Measurements from ENCODE around the gene TRAPPC4.

DNA sequence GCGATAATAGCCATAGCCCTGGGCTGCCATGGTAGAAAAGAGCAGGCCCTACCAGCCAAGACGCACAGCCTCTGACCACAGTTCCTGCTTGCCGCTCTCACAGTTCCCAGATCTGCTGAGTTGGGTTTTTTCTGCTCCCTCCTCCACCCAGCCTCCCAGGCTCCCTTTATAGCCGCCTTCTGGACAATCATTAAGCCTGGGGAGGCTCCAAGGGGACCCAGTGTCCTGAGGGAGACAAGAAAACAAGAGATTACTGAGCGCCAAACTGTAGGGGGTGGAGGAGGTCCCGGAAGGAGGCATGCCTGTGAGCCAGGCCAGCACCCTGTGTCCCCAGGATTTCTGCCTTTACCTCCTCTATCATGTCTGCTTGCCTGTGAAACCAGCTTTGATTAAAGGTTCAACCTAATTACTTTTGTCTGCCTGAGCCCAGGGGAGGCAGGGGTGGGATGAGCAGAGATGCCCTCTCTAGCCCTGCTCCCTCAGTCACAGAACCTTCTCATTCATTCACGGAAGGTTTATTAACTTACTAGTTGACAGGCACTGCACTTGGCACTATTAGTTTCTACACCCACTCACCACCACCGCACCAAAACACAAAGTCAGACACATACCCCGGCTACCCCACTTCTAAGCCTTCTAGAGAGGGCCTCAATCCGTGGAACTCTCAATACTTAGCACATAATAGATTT lies 10.9 kb downstream of the TRAPPC4 start:
- TF ChIP-seq, protein P1, sequence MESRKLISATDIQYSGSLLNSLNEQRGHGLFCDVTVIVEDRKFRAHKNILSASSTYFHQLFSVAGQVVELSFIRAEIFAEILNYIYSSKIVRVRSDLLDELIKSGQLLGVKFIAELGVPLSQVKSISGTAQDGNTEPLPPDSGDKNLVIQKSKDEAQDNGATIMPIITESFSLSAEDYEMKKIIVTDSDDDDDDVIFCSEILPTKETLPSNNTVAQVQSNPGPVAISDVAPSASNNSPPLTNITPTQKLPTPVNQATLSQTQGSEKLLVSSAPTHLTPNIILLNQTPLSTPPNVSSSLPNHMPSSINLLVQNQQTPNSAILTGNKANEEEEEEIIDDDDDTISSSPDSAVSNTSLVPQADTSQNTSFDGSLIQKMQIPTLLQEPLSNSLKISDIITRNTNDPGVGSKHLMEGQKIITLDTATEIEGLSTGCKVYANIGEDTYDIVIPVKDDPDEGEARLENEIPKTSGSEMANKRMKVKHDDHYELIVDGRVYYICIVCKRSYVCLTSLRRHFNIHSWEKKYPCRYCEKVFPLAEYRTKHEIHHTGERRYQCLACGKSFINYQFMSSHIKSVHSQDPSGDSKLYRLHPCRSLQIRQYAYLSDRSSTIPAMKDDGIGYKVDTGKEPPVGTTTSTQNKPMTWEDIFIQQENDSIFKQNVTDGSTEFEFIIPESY (IDR thresholded peaks at IDR 0.05; ENCODE audit: borderline replicate concordance, low read depth): no peak
- TF ChIP-seq CTCF (IDR thresholded peaks at IDR 0.05) (no peak), TCF12 (IDR thresholded peaks at IDR 0.05) (no peak), EP300 (IDR thresholded peaks at IDR 0.05; ENCODE audit: borderline replicate concordance in 1 of 2, low read depth in 1 of 2, low read length in 1 of 2) (no peak), SMC3 (IDR thresholded peaks at IDR 0.05; ENCODE audit: low read depth, low read length) (no peak), RAD21 (IDR thresholded peaks at IDR 0.05; ENCODE audit: low read length) (no peak), TAF1 (IDR thresholded peaks at IDR 0.05; ENCODE audit: borderline replicate concordance, low read depth, low read length) (no peak), MXI1 (IDR thresholded peaks at IDR 0.05; ENCODE audit: low read depth, low read length) (no peak), POLR2AphosphoS5 (IDR thresholded peaks at IDR 0.05; ENCODE audit: low read depth, low read length) (no peak), JUND (IDR thresholded peaks at IDR 0.05) (no peak), NFIC (IDR thresholded peaks at IDR 0.05; ENCODE audit: borderline replicate concordance) (no peak)
- TF ChIP-seq, protein P2, sequence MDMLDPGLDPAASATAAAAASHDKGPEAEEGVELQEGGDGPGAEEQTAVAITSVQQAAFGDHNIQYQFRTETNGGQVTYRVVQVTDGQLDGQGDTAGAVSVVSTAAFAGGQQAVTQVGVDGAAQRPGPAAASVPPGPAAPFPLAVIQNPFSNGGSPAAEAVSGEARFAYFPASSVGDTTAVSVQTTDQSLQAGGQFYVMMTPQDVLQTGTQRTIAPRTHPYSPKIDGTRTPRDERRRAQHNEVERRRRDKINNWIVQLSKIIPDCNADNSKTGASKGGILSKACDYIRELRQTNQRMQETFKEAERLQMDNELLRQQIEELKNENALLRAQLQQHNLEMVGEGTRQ (IDR thresholded peaks at IDR 0.05; ENCODE audit: borderline replicate concordance, low read depth, low read length): no peak

All from SK-N-SH (cell line).